ENCODE measurements around the gene MED13L.

MED13L gene

DNA sequence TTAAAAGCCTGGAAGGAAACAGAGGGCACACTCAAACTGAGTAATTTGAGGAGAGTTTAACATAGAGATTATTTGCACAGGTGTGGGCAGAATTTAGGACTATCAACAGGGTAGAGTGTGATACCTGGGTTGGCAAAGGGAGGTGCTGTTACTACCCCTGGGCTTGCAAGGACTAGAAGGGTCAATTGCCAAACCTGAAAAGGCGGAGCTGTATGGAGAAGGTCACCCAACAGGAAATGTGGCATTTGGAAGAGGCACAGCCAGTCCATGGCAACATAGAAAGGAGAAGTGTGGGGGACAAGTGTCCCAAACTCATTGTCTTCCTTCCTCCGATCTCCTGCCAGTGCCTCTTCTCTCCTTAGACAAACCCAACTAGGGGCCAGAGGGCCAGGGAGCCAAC, 21.6 kb upstream of the MED13L start:
- H3K79me2 ChIP-seq (ENCODE audit: insufficient read depth, low read length): no peaks in the 10 kb centered on the region
- no peaks in the 10 kb centered on the region for H3F3A ChIP-seq (ENCODE audit: insufficient read depth)
- H4K20me1 ChIP-seq (ENCODE audit: low read depth, low read length): no peaks in the 10 kb centered on the region
- no peaks in the 10 kb centered on the region for H3K9me3 ChIP-seq (ENCODE audit: insufficient read depth, low read length)
- H3K36me3 ChIP-seq (ENCODE audit: low read length): no peaks in the 10 kb centered on the region
- no peak for TF ChIP-seq EZH2phosphoT487 (conservative IDR thresholded peaks at IDR 0.05; ENCODE audit: low read length)
- TF ChIP-seq CTCF (IDR thresholded peaks at IDR 0.05; ENCODE audit: insufficient read depth, low read length, poor library complexity, severe bottlenecking): no peak
- H3K9ac ChIP-seq (ENCODE audit: low read length): no peak overlapping the region
- H2AFZ ChIP-seq (ENCODE audit: low read depth, low read length, severe bottlenecking): no peak overlapping the region
- H3K27me3 ChIP-seq (ENCODE audit: low read length): no peaks in the 10 kb centered on the region
- H3K27ac ChIP-seq (ENCODE audit: low read depth, low read length): no peak overlapping the region
- H3K9me2 ChIP-seq (replicated peaks; ENCODE audit: insufficient read depth, low read length): no peaks in the 10 kb centered on the region
- H3K4me2 ChIP-seq (ENCODE audit: low read depth, low read length, poor library complexity, severe bottlenecking): no peak overlapping the region
- no peak overlapping the region for H3K4me3 ChIP-seq (ENCODE audit: insufficient read depth, low read length, poor library complexity, severe bottlenecking)

GRCh38 chr12:116298578-116298977, 21.1 kb upstream of the MED13L start:
- no peak overlapping the region for H3K4me2 ChIP-seq (ENCODE audit: low read depth, low read length, poor library complexity, severe bottlenecking)
- no peak overlapping the region for H3K9ac ChIP-seq (ENCODE audit: low read length)
- H3K9me3 ChIP-seq (ENCODE audit: insufficient read depth, low read length): no peaks in the 10 kb centered on the region
- H3K36me3 ChIP-seq (ENCODE audit: low read length): no peaks in the 10 kb centered on the region
- H4K20me1 ChIP-seq (ENCODE audit: low read depth, low read length): no peaks in the 10 kb centered on the region
- no peak overlapping the region for H3K4me3 ChIP-seq (ENCODE audit: insufficient read depth, low read length, poor library complexity, severe bottlenecking)
- H3K9me2 ChIP-seq (replicated peaks; ENCODE audit: insufficient read depth, low read length): no peaks in the 10 kb centered on the region
- H3K27me3 ChIP-seq (ENCODE audit: low read length): no peaks in the 10 kb centered on the region
- no peaks in the 10 kb centered on the region for H3K79me2 ChIP-seq (ENCODE audit: insufficient read depth, low read length)
- no peak overlapping the region for H2AFZ ChIP-seq (ENCODE audit: low read depth, low read length, severe bottlenecking)
- H3K27ac ChIP-seq (ENCODE audit: low read depth, low read length): no peak overlapping the region
- no peak for TF ChIP-seq CTCF (IDR thresholded peaks at IDR 0.05; ENCODE audit: insufficient read depth, low read length, poor library complexity, severe bottlenecking)
- TF ChIP-seq EZH2phosphoT487 (conservative IDR thresholded peaks at IDR 0.05; ENCODE audit: low read length): no peak
- no peaks in the 10 kb centered on the region for H3F3A ChIP-seq (ENCODE audit: insufficient read depth)

DNA sequence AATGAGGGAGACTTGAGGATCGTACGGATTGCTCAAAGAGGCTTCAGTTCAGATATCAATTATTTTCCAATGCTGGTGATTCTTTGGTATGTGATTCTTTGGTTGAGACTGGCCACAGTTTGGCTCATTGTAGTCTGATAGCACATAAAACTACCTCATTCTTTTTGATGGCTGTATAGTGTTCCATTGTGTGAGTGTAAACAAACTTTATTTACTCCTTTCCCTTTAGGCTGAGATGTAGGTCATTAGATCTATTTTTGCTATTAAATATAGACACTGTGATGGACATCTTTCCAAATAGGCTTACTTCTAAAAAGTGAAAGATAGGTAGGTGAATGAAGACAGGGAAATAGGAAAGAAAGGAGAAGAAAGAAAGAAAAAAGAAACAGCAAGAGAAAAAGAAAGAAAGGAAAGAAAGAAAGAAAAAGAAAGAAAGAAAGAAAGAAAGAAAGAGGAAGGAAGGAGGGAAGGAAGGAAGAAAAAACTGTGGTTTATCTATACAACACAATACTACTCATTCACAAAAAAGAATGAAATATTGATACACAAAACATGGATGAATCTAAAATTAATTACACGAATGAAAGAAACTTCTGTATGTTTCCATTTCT, 19.8 kb upstream of the MED13L start:
- Histone ChIP-seq H3K9me2 (replicated peaks; ENCODE audit: insufficient read depth, low read length) (no peaks in the 10 kb centered on the region), H3K27ac (ENCODE audit: low read depth, low read length) (no peak overlapping the region), H3K36me3 (ENCODE audit: low read length) (no peaks in the 10 kb centered on the region), H3K4me2 (ENCODE audit: low read depth, low read length, poor library complexity, severe bottlenecking) (no peak overlapping the region), H3K79me2 (ENCODE audit: insufficient read depth, low read length) (no peaks in the 10 kb centered on the region), H4K20me1 (ENCODE audit: low read depth, low read length) (no peaks in the 10 kb centered on the region), H3K27me3 (ENCODE audit: low read length) (no peaks in the 10 kb centered on the region), H3K4me3 (ENCODE audit: insufficient read depth, low read length, poor library complexity, severe bottlenecking) (no peak overlapping the region), H3F3A (ENCODE audit: insufficient read depth) (no peaks in the 10 kb centered on the region), H2AFZ (ENCODE audit: low read depth, low read length, severe bottlenecking) (no peak overlapping the region), H3K9me3 (ENCODE audit: insufficient read depth, low read length) (no peaks in the 10 kb centered on the region), H3K9ac (ENCODE audit: low read length) (no peak overlapping the region)
- no peak for TF ChIP-seq CTCF (IDR thresholded peaks at IDR 0.05; ENCODE audit: insufficient read depth, low read length, poor library complexity, severe bottlenecking)
- TF ChIP-seq EZH2phosphoT487 (conservative IDR thresholded peaks at IDR 0.05; ENCODE audit: low read length): no peak

Data from SU-DHL-6 (cell line).